ENCODE data around the gene CLEC7A.

Gene CLEC7A

DNA sequence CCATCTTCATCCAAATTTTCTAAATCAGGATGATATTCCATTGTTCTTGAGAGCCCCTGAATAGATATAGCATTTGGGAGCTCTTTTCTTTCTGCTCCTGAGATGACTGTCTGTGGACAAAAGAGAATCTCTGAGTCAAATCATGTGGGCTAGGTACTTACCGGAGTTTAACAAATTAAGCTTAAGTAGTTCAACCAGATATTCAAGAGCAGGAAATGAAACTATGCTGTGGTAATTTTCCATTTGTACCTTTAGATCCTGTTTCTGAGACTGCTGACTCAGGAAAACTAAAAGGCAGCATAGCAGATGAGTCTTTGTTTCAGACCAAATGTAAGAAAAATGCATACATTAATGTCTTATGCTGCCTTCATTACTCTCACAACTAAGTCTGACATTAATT, at the start of gene CLEC7A:
TSS of gene CLEC7A (minus strand) at position 158 of the 400 bp plus-strand sequence. CDS start at position 41, 117 bp downstream.
- Histone ChIP-seq H3K4me1 (ENCODE audit: control insufficient read depth, insufficient read depth, low read length) (no peaks in the 10 kb centered on the region), H3K4me3 (ENCODE audit: low read depth, low read length) (no peak within 1 kb of the TSS), H3K36me3 (ENCODE audit: control insufficient read depth in 2 of 2, insufficient read depth in 1 of 2, low read length in 2 of 2) (no peaks in the 10 kb centered on the region), H3K27ac (ENCODE audit: extremely low read depth, low read depth, low read length) (no peak within 1 kb of the TSS), H3K9me3 (ENCODE audit: control insufficient read depth, insufficient read depth, low read depth, low read length) (no peaks in the 10 kb centered on the region)
- CTCF ChIA-PET = interaction anchor here (1.2 to 1.6 kb wide), 3 partner anchors 19 to 379 kb away, joined by 3 to 8 read pairs (median 3); no protein-coding TSS in a partner anchor
- POLR2A ChIA-PET = no interaction called here
- no peak for TF ChIP-seq TRIM28 (IDR thresholded peaks at IDR 0.05; ENCODE audit: borderline replicate concordance, low read length)
- TF ChIP-seq KLF8 (tag by site-specific recombination; IDR thresholded peaks at IDR 0.05) = no peak
- TF ChIP-seq ZNF174 (tag by site-specific recombination; IDR thresholded peaks at IDR 0.05) = no peak
- TF ChIP-seq GLI4 (tag by site-specific recombination; IDR thresholded peaks at IDR 0.05) = no peak
- no peak for TF ChIP-seq ZNF24 (tag by site-specific recombination; IDR thresholded peaks at IDR 0.05)
- no peak for TF ChIP-seq GLIS2 (tag by site-specific recombination; IDR thresholded peaks at IDR 0.05)
- no peak for TF ChIP-seq ZNF501 (tag by site-specific recombination; IDR thresholded peaks at IDR 0.05)
- TF ChIP-seq ZNF776 (tag by site-specific recombination; IDR thresholded peaks at IDR 0.05; ENCODE audit: borderline replicate concordance) = no peak
- no peak for TF ChIP-seq ZNF132 (tag by site-specific recombination; IDR thresholded peaks at IDR 0.05; ENCODE audit: borderline replicate concordance)
- no peak for TF ChIP-seq ZNF211 (tag by site-specific recombination; IDR thresholded peaks at IDR 0.05; ENCODE audit: low read depth)
- TF ChIP-seq ZNF280D (tag by site-specific recombination; IDR thresholded peaks at IDR 0.05) = no peak

DNA sequence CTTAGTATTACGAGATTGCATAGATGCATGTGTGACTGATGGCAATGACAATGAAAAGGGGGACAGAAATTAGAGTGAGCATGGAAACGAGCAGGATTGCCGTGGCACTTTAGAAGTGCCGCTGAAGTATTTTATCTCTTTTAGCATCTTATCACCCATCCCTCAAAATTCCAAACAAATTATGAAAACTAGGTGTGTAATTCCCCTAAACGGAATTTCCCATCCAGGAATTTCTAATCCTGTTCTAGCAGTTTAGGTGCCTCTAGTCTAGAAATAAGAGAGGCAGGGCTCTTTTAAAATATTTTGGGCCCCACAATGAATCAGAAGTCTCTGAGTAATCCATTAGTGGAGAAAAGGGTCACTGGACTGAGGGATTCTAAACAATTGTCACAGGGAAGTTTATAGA, 49.8 kb upstream of the CLEC7A start:
- no peak overlapping the region for H3K4me3 ChIP-seq (ENCODE audit: low read depth, low read length)
- ChIA-PET POLR2A (no interaction called here), CTCF (no interaction called here)
- H3K36me3 ChIP-seq (ENCODE audit: control insufficient read depth in 2 of 2, insufficient read depth in 1 of 2, low read length in 2 of 2) = no peaks in the 10 kb centered on the region
- no peaks in the 10 kb centered on the region for H3K4me1 ChIP-seq (ENCODE audit: control insufficient read depth, insufficient read depth, low read length)
- H3K9me3 ChIP-seq (ENCODE audit: control insufficient read depth, insufficient read depth, low read depth, low read length) = no peaks in the 10 kb centered on the region
- TF ChIP-seq ZNF24 (tag by site-specific recombination; IDR thresholded peaks at IDR 0.05) (no peak), HOXD13 (CRISPR knock-in tag; IDR thresholded peaks at IDR 0.05; ENCODE audit: borderline replicate concordance) (no peak), ZNF571 (tag by site-specific recombination; IDR thresholded peaks at IDR 0.05) (no peak), MEIS1 (CRISPR knock-in tag; IDR thresholded peaks at IDR 0.05; ENCODE audit: borderline replicate concordance) (no peak), ZNF155 (tag by site-specific recombination; IDR thresholded peaks at IDR 0.05) (no peak), ZNF560 (tag by site-specific recombination; IDR thresholded peaks at IDR 0.05; ENCODE audit: borderline replicate concordance) (no peak), ZNF211 (tag by site-specific recombination; IDR thresholded peaks at IDR 0.05; ENCODE audit: low read depth) (no peak), ZNF174 (tag by site-specific recombination; IDR thresholded peaks at IDR 0.05) (no peak), ZFP37 (tag by site-specific recombination; IDR thresholded peaks at IDR 0.05) (no peak), ZBTB8A (tag by site-specific recombination; IDR thresholded peaks at IDR 0.05) (no peak), ZBTB26 (tag by site-specific recombination; optimal IDR thresholded peaks at IDR 0.05) (no peak), MZF1 (tag by site-specific recombination; IDR thresholded peaks at IDR 0.05; ENCODE audit: borderline replicate concordance) (no peak), ZNF214 (tag by site-specific recombination; IDR thresholded peaks at IDR 0.05; ENCODE audit: borderline replicate concordance) (no peak), PBX3 (CRISPR knock-in tag; IDR thresholded peaks at IDR 0.05) (no peak), GLI2 (tag by site-specific recombination; IDR thresholded peaks at IDR 0.05; ENCODE audit: borderline replicate concordance, low read depth) (no peak), ZBTB21 (tag by site-specific recombination; IDR thresholded peaks at IDR 0.05) (no peak), ZNF600 (tag by site-specific recombination; IDR thresholded peaks at IDR 0.05) (no peak)
- TF ChIP-seq, protein P1, sequence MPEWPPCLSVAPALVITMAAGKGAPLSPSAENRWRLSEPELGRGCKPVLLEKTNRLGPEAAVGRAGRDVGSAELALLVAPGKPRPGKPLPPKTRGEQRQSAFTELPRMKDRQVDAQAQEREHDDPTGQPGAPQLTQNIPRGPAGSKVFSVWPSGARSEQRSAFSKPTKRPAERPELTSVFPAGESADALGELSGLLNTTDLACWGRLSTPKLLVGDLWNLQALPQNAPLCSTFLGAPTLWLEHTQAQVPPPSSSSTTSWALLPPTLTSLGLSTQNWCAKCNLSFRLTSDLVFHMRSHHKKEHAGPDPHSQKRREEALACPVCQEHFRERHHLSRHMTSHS (tag by site-specific recombination; IDR thresholded peaks at IDR 0.05) = no peak
- TF ChIP-seq, protein P2, sequence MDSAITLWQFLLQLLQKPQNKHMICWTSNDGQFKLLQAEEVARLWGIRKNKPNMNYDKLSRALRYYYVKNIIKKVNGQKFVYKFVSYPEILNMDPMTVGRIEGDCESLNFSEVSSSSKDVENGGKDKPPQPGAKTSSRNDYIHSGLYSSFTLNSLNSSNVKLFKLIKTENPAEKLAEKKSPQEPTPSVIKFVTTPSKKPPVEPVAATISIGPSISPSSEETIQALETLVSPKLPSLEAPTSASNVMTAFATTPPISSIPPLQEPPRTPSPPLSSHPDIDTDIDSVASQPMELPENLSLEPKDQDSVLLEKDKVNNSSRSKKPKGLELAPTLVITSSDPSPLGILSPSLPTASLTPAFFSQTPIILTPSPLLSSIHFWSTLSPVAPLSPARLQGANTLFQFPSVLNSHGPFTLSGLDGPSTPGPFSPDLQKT (IDR thresholded peaks at IDR 0.05; ENCODE audit: borderline replicate concordance, low read depth, low read length) = no peak
- H3K27ac ChIP-seq (ENCODE audit: extremely low read depth, low read depth, low read length) = no peak overlapping the region
